GM18498 (cell line): ENCODE measurements around the gene HAT1.
A peak's percentile ranks its signal among the peaks of the same experiment; 100 is the strongest.
"Not testable (repeated sequence)": the region's sequence is repeated elsewhere in the genome, so short reads cannot be mapped to it uniquely, and the experiment has no call there.

Experiments
- ATAC-seq: cut with Tn5 transposase; IDR thresholded peaks from one replicate; pipeline ENCODE4 v1.9.1; 2021; ENCODE audit warnings: mild to moderate bottlenecking, moderate library complexity; ENCODE audit not compliant: unreplicated experiment

Gene HAT1

GRCh38 chr2:171966688-171967087 lies 44.4 kb downstream of the HAT1 start:
- ATAC-seq: no peak

DNA sequence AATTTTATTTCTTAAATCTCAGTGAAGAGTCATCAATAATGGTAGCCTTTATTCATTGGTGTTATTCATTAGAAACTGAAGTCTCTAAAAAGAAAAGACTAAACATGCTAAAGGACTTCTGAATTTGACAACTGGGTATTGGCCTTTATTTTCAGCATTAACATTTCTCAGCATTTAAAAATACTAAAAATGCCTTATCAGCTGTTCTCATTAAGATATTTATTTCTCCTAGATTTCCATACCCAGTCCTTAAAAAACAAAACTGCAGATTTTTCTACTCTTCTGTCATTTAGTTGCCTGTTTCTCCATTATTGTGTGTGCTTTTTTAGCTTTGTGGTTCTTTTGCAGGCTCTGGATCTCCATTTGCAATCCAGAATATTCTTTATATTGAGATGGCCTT lies 46.2 kb downstream of the HAT1 start:
- no peak for ATAC-seq

- no peak for ATAC-seq
These were observed 50.2 kb downstream of the HAT1 start for GRCh38 chr2:171972329-171972982.

DNA sequence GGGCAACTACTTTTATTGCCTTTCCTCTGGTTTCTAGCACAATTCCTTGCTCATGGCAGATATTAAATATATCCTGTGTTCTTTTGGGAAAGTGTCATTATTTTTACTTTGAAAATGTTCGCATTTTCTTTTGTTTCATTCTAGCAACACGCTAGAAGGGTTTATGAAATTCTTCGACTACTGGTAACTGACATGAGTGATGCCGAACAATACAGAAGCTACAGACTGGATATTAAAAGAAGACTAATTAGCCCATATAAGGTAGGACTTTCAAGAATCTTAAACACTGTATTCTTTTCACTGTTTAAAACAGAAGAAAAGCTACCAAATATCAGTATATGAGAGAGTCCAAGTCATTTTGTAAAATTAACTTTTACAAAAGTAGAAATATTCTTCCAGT lies 56.8 kb downstream of the HAT1 start:
- ATAC-seq: no peak

GRCh38 chr2:171983924-171984323 lies 61.7 kb downstream of the HAT1 start:
- ATAC-seq: not testable (repeated sequence)

GRCh38 chr2:171985076-171985475 lies 62.8 kb downstream of the HAT1 start:
- no peak for ATAC-seq

DNA sequence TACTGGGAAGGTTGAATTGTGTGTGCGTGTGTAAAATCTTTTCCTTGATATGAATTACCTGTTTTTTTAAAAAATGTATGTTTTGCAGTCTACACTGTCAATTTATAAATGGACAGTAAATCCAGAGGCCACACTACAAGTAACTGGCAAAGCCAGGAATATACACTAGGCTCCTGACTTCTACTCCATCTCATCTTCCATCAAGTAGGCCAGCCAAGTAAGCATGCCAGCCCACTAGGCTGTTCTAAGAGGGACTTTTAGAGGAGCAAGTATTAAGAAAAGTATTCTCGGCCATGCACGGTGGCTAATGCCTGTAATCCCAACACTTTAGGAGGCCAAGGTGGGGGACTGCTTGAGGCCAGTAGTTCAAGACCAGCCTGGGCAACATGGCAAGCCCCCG lies 64.5 kb downstream of the HAT1 start:
- no peak for ATAC-seq

DNA sequence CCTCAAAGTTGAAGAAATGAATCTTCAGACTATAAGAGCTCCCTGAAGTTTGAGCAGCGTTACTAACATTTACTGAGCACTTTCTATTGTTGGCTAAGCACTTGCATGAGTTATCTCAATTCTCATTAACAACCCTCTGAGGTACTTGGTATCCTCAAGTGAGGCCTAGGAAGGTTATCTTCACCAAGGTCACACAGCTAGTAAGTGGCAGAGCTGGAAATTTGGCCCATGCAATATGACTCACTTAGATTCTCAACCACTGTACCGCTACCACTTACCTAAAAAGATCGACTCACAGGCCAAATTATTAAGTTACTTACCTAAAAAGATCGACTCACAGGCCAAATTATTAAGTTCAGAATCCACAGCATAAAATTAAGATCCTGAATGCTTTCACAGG lies 68.8 kb downstream of the HAT1 start:
- no peak for ATAC-seq

DNA sequence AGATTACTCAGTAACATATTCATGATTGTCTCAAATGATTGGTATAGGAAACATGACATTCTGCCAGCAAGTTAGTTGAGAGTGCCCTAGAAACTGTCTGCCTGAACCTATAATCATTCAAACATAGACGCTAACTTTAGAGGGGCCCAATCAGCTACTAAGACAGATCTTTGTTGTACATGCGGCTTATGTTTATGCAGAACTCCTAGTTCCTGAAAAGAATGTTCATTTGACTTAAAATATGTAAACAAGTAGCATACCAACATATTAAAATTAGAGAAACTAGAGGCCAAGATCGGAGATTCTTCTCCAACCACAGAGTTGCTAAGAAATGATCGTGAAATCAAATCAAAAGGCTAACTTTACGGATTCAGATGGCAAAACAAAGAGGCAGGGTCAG lies 73.3 kb downstream of the HAT1 start:
- ATAC-seq: no peak

DNA sequence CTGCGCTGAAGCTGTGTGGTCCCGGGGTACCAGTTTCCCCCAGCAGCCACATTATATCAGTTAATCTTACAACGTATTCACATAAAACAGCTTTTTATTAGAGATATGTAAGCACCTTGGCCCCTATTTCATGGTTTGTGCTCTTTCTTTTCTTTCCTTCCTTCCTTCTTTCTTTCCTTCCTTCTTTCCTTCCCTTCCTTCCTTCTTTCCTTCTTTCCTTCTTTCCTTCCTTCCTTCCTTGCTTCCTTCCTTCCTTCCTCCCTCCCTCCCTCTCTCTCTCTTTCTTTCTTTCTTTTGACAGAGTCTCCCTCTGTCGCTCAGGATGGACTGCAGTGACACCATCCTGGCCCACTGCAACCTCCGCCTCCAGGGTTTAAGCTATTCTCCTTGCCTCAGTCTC lies 73.8 kb downstream of the HAT1 start:
- ATAC-seq: no peak

GRCh38 chr2:171997031-171997430 lies 74.8 kb downstream of the HAT1 start:
- not testable (repeated sequence) for ATAC-seq

GRCh38 chr2:171999161-171999560 lies 76.9 kb downstream of the HAT1 start:
- peak; percentile 1 for ATAC-seq

DNA sequence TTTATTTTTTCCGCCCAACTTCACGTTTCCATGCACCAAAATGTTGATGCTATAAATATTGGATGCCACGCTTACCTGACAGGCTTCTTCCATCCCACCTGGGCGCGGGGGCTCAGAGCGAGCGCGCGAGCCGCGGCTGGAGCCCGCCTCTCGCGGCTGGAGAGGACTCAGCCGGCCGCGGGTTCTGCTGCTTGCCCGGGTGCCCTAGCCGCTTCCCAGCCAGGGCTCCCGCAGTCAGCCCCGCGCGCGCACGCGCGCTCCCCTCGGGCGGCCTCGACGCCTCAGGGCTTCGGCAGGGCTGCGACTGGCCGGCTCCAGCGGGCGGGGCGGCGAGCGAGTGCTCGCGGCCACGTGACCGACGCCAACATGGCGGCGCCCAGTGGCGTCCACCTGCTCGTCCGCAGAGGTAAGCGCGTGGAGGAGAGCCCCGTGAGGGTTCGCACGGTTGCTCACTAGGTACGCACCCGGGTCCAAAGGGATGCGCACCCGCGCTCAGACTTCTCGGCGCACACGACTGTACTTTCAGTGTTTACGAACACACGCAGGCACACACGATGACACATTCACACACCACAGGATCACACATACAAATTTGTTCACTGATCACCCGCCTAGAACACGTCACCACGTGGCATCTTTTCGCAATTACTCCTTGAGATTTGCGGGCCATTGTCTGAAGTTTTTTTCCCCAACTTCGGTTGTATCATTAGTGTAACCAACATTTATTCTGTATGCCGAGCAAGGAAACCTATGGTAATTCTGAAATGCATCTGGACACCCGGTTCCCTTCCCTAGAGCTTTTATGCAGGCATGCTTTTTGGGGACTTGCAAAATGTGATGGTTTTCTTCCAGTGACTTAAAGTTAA lies 77.6 kb downstream of the HAT1 start, which contains the start of gene METAP1D:
Gene METAP1D, plus strand, starts transcription at position 350 of the 866 bp plus-strand sequence. Its CDS starts 17 bp downstream, at position 367.
- ATAC-seq: peak; percentile 97

- ATAC-seq: no peak
These were observed 78.6 kb downstream of the HAT1 start for GRCh38 chr2:172000696-172001361.

- no peak for ATAC-seq
These were observed 85.1 kb downstream of the HAT1 start for GRCh38 chr2:172007372-172007771.

GRCh38 chr2:172009823-172010222 lies 87.6 kb downstream of the HAT1 start:
- no peak for ATAC-seq

DNA sequence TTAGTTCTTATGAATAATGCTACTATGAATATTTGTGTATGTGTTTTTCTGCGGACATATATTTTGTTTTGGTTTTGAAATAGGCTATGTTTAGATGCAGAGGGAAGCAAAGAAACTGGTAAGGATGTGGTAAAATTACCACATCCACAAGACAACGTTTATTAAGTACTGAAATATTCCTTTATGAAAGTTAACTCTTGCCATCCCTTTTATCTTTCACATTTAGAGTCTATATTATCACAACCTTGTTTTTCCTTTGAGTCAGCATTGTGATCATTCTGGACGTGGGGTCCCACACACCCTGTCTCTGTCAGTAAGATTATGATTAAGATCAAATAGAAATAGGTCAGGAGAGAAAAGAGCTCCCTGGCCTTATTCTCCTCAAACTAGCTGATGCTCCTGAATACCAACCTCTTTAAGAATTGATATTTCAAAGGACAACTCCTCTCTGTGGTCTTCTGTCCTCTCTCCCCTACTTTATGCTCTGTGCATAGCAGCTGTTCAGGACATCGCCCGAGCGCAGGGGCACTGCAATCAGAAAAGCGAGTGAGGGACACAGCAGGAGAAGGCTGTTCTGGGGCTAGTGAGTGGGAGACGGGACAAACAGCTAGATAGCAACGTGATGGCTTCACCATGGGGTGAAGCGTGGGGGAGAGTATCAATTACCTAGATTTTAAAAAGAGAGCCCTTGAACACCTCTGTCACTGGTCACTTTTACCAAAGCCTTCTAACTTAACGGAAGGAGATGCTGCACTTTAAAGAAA lies 89.7 kb downstream of the HAT1 start:
- ATAC-seq: no peak

GRCh38 chr2:172012677-172013391 lies 90.6 kb downstream of the HAT1 start:
- ATAC-seq: peak; percentile 13

DNA sequence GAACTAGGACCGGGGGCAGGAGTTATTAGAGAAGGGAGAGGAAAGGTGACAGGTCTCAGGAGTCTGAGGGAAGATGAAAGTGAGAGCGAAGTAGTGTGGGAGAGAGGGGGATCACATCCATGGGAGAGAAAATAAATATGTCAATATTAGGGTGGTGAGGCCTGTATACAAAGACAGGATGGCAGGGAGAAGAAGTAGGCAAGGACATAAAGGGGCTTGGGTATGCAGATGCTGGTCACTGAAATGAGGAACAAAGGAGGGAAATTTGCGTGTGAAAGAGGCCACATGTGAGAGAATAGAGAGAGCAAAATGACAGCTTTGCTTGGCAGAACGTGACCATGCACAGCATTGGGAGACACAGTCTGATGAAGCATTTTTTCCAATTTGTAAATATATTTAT lies 91.1 kb downstream of the HAT1 start:
- ATAC-seq: peak; percentile 83
